OCI-LY3 (cell line): ENCODE data around the gene CDK17.

Experiments
- H2AFZ ChIP-seq: fragments of 200-600, 300-600 bp; shearing (Covaris generic); 2 replicates; pipeline ENCODE4 v1.6.0; 2014; ENCODE audit warnings: antibody characterized with exemption, low read depth, low read length
- H3K27ac ChIP-seq: fragments of 200-600, 300-600 bp; sonication (generic); 2 replicates; pipeline ENCODE4 v1.5.1; 2014; ENCODE audit warnings: mild to moderate bottlenecking, low read length, moderate library complexity, mixed read lengths
- H3K27me3 ChIP-seq: fragments of 200-600, 300-600 bp; sonication (generic); 2 replicates; pipeline ENCODE4 v1.6.1; 2014; ENCODE audit warnings: low read depth, low read length, mixed read lengths
- H3K36me3 ChIP-seq: fragments of 200-600, 300-600 bp; sonication (generic); replicated peaks from 2 replicates; pipeline ENCODE3; 2014; ENCODE audit warnings: low read depth, low read length, mixed read lengths
- H3K4me1 ChIP-seq: fragments of 300-600, 200-600 bp; sonication (generic); 2 replicates; pipeline ENCODE4 v1.6.1; 2014; ENCODE audit warnings: low read length, mixed read lengths
- H3K4me2 ChIP-seq: fragments of 200-600, 300-600 bp; sonication (generic); 2 replicates; pipeline ENCODE4 v1.6.1; 2014; ENCODE audit warnings: low read length, mixed read lengths
- H3K4me3 ChIP-seq: fragments of 300-600, 200-600 bp; sonication (generic); 2 replicates; pipeline ENCODE4 v1.5.1; 2014; ENCODE audit warnings: antibody characterized with exemption, mild to moderate bottlenecking, low read length, moderate library complexity
- H3K79me2 ChIP-seq: fragments of 300-600, 200-600 bp; shearing (Covaris generic); 2 replicates; pipeline ENCODE4 v1.6.1; 2014; ENCODE audit warnings: mild to moderate bottlenecking, low read length, mixed read lengths
- H3K9ac ChIP-seq: fragments of 300-600, 200-600 bp; shearing (Covaris generic); 2 replicates; pipeline ENCODE4 v1.6.0; 2014; ENCODE audit warnings: mild to moderate bottlenecking, low read length, moderate library complexity
- H3K9me3 ChIP-seq: fragments of 200-600, 300-600 bp; shearing (Covaris generic); 2 replicates; pipeline ENCODE4 v1.6.1; 2014; ENCODE audit warnings: low read length, mixed read lengths; ENCODE audit not compliant: insufficient read depth
- H4K20me1 ChIP-seq: fragments of 200-600, 300-600 bp; sonication (generic); 2 replicates; pipeline ENCODE4 v1.6.1; 2016; ENCODE audit warnings: low read length, mixed read lengths; ENCODE audit not compliant: insufficient read depth
- EZH2phosphoT487 ChIP-seq: fragments of 200-600 bp; shearing (Covaris generic); IDR thresholded peaks from 2 replicates; pipeline ENCODE4 v1.6.1; 2018; ENCODE audit warnings: antibody characterized with exemption, mixed run types, low read depth
- TF ChIP-seq, protein P1 (sequence below): fragments of 200-600, 300-600 bp; sonication (generic); IDR thresholded peaks from 2 replicates; pipeline ENCODE4 v1.5.1; 2014; ENCODE audit warnings: antibody characterized with exemption, low read length, low read depth

CDK17 gene

DNA sequence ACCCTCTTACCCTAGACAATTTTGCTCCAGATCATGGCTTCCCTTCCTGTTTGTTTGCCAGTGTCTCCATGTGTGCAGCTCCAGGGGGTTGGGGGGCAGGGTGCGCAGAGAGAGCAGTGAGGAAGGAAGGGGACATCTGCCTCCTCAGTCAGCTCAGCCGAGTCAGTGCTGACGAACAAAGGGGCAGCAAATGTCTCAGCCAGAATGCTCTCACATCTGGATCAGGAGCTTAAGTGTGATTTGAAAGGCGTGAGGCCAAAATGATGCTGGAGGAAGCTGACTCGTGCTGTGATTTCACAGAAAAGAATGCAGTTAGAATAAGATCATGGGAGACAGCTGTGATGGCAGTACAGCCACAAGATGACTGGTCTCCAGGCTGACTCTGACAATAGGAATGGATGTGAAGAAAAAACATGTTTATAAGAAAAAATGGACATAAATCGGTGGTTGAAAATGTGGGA, 27.1 kb upstream of the CDK17 start:
- H2AFZ ChIP-seq = no peak overlapping the region
- no peak overlapping the region for H3K9ac ChIP-seq
- no peaks in the 10 kb centered on the region for H3K27me3 ChIP-seq
- no peak overlapping the region for H3K4me2 ChIP-seq
- H3K27ac ChIP-seq = no peak overlapping the region
- no peaks in the 10 kb centered on the region for H3K79me2 ChIP-seq
- no peak for TF ChIP-seq EZH2phosphoT487
- TF ChIP-seq, protein P1, sequence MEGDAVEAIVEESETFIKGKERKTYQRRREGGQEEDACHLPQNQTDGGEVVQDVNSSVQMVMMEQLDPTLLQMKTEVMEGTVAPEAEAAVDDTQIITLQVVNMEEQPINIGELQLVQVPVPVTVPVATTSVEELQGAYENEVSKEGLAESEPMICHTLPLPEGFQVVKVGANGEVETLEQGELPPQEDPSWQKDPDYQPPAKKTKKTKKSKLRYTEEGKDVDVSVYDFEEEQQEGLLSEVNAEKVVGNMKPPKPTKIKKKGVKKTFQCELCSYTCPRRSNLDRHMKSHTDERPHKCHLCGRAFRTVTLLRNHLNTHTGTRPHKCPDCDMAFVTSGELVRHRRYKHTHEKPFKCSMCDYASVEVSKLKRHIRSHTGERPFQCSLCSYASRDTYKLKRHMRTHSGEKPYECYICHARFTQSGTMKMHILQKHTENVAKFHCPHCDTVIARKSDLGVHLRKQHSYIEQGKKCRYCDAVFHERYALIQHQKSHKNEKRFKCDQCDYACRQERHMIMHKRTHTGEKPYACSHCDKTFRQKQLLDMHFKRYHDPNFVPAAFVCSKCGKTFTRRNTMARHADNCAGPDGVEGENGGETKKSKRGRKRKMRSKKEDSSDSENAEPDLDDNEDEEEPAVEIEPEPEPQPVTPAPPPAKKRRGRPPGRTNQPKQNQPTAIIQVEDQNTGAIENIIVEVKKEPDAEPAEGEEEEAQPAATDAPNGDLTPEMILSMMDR = no peak
- H3K4me1 ChIP-seq = peaks cover 7% of the 10 kb centered on the region; the same call in 1 of the 2 replicates
- no peaks in the 10 kb centered on the region for H4K20me1 ChIP-seq
- no peaks in the 10 kb centered on the region for H3K9me3 ChIP-seq
- H3K36me3 ChIP-seq = no peaks in the 10 kb centered on the region
- H3K4me3 ChIP-seq = no peak overlapping the region

DNA sequence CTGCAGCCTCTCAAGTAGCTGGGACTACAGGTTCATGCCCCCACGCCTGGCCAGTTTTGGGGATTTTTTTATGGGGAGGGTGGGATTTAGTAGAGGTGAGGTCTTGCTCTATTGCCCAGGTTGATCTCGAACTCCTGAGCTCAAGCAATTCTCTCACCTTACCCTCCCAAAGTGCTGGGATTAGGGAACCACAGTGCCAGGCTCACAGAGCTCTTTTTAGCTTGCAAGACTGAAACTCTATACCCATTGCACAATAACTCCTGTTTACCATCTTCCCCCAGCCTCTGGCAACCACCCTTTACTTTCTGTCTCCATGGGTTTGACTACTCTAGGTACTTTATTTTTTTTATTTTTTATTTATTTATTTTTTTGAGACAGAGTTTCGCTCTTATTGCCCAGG, 25.7 kb upstream of the CDK17 start:
- no peaks in the 10 kb centered on the region for H3K27me3 ChIP-seq
- TF ChIP-seq, protein P1 = no peak
- TF ChIP-seq EZH2phosphoT487 = no peak
- H3K4me1 ChIP-seq = peaks cover 7% of the 10 kb centered on the region; the same call in 1 of the 2 replicates
- no peaks in the 10 kb centered on the region for H3K9me3 ChIP-seq
- H4K20me1 ChIP-seq = no peaks in the 10 kb centered on the region
- no peak overlapping the region for H3K4me3 ChIP-seq
- no peak overlapping the region for H3K4me2 ChIP-seq
- H3K36me3 ChIP-seq = no peaks in the 10 kb centered on the region
- no peak overlapping the region for H3K9ac ChIP-seq
- H3K27ac ChIP-seq = no peak overlapping the region
- H2AFZ ChIP-seq = no peak overlapping the region
- no peaks in the 10 kb centered on the region for H3K79me2 ChIP-seq

DNA sequence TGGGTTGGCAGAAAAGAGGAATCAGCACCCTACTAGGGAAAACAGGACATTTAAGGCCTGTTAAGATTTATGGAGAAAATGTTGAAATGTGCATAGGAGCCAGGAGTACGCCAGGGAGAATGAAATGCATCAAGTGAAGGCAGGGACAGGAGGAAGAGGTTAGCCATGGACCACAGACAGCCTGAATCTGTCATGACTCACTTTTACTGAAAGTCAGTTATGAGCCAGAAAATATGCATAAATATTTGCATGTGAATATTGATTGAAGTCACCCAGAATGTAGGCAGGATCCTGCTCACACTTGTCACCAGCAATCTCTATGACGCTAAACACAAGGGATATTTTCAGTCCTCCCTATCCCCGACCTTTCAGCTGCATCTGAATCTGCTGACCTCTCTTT, 25.1 kb upstream of the CDK17 start:
- no peaks in the 10 kb centered on the region for H3K27me3 ChIP-seq
- H3K9ac ChIP-seq = no peak overlapping the region
- no peaks in the 10 kb centered on the region for H4K20me1 ChIP-seq
- no peak overlapping the region for H3K27ac ChIP-seq
- no peaks in the 10 kb centered on the region for H3K36me3 ChIP-seq
- peak overlapping the region; percentile 0; the same call in 1 of the 2 replicates for H3K4me2 ChIP-seq
- H2AFZ ChIP-seq = no peak overlapping the region
- H3K79me2 ChIP-seq = no peaks in the 10 kb centered on the region
- no peak overlapping the region for H3K4me3 ChIP-seq
- no peak for TF ChIP-seq EZH2phosphoT487
- TF ChIP-seq, protein P1 = no peak
- no peaks in the 10 kb centered on the region for H3K9me3 ChIP-seq
- peaks cover 7% of the 10 kb centered on the region; the same call in 1 of the 2 replicates for H3K4me1 ChIP-seq

DNA sequence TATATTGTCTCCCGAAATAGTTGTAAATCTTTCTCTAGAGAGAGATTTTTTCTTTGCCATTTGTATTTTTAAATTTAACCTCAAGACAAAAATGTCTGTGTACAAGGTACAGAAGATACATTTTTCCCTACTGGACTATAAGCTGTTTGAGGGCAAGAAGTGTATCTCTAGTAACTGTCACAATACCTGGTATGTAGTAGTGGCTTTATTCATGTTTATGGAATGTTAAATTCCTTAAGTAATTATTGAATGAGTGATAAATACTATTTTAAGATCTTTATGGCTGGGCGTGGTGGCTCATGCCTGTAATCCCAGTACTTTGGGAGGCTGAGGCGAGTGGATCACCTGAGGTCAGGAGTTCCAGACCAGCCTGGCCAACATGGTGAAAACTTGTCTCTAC, 24.4 kb upstream of the CDK17 start:
- H3K4me2 ChIP-seq = no peak overlapping the region
- no peaks in the 10 kb centered on the region for H3K9me3 ChIP-seq
- peaks cover 12% of the 10 kb centered on the region for H3K4me1 ChIP-seq
- H3K36me3 ChIP-seq = no peaks in the 10 kb centered on the region
- no peaks in the 10 kb centered on the region for H4K20me1 ChIP-seq
- TF ChIP-seq, protein P1 = no peak
- TF ChIP-seq EZH2phosphoT487 = no peak
- no peak overlapping the region for H2AFZ ChIP-seq
- H3K79me2 ChIP-seq = no peaks in the 10 kb centered on the region
- no peak overlapping the region for H3K27ac ChIP-seq
- no peaks in the 10 kb centered on the region for H3K27me3 ChIP-seq
- no peak overlapping the region for H3K4me3 ChIP-seq
- no peak overlapping the region for H3K9ac ChIP-seq
